ENCODE measurements around the gene FNDC10.
"Not testable (repeated sequence)": the region's sequence is repeated elsewhere in the genome, so short reads cannot be mapped to it uniquely, and the experiment has no call there.

The FNDC10 gene

DNA sequence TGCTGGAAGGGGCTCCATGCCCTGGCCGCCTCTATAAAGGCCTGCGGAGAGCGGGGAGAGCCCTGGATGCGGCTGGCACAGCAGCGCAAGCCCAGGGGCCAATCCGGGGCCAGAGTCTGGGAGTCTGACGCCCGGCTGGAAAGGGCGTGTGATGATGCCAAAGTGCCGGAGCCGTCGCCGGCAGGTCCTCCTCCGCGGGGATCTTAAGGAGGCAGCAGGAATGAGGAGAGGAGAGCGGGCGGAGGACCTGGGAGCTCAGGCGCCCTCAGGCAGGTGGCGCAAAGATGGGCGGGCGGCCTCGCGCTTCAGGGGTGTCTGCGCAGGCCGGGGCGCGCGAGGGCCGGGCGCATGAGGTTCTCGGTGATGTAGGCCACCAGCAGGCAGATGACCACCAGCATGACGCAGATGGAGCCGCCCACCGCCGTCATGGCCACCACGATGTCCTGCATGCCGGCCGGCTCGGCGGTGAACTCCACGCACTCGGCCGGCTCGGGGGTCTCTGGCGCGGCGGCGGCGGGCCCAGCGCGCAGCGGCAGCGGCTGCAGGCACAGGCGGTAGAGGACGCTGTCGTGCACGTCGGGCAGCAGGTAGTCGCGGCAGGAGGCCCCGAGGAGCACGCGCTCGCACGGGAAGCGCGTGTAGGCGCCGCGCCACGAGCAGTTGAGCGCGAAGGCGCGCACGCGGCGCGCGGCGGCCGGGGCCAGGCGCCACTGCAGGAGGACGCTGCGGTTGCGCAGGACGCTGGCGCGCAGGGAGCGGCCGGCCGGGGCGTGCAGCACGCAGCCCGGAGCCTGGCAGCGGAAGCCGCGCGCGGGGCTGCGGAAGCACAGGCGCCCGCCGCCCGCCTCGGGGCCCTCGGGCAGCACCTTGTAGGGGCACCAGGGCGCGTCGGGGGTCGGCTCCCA is 653 bp downstream of the FNDC10 start:
- peak in 8 of 51 donors; percentile 3 to 50 (median 22) for DNase-seq

GRCh38 chr1:1598720-1599029 is 1.3 kb downstream of the FNDC10 start:
- no peak for DNase-seq

GRCh38 chr1:1598051-1598719 is 1.8 kb downstream of the FNDC10 start:
- no peak for DNase-seq

DNA sequence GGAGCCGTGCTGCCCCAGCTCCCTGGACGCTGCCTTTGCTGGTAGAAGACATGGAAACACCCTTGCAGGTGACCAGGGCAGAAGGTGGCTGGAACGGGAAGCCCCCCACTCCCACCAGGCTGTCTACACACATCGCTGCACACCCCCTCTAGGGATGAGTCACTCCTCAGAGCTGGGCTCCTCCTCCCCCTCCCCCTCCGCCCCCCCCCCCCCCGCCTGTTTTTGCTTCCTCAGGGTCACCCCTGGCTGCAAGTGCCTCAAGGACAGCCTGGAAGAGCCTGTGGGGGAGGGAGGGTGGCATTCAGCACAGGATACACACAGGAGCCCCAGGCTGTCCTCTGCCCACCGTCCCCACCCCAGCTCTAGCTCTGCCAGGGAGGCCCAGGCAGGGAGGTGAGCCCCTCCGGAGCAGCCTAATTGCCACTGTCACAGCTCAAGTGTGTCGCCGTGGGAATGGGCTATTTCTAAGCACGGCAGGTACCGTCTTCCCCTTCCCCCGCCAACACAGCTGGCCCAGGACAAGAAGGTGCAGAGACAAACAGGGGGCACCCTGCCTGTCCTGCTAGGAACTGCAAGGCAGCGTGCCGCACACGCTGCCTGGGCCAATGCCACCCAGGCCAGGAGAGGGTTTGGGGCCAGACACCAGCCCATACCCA is 2.5 kb downstream of the FNDC10 start:
- no peak for DNase-seq

DNA sequence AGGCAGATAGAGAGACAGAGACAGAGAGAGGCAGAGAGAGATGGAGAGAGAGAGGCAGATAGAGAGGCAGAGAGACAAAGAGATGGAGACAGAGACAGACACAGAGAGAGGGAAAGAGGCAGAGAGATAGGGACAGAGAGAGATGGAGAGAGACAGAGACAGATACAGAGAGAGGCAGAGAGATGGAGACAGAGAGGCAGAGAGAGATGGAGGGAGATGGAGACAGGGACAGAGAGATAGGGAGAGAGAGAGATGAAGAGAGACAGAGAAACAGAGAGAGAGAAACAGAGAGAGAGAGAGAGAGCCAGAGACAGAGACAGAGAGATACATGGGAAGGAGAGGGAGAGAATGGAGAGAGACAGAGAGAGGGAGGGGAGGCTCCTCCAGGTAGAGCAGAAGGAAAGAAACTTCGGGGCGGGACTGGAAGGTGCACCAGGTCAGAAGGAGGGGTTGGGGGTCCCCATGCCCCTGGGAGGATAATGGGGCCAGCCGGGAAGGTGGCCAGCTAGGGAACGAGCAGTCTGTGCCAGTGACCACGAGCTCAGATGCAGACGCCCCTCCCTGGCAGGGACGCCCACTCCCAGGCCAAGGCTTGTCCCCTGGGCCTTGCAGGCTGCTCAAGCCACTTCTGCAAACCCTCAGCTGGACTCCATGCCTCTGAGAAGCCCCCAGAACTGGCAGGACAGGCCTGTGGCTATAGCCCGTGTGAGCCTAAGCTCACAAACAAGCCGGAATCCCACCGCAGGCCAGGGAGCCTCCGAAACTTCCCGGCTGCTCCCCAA is 3.3 kb downstream of the FNDC10 start:
- no peak for DNase-seq

DNA sequence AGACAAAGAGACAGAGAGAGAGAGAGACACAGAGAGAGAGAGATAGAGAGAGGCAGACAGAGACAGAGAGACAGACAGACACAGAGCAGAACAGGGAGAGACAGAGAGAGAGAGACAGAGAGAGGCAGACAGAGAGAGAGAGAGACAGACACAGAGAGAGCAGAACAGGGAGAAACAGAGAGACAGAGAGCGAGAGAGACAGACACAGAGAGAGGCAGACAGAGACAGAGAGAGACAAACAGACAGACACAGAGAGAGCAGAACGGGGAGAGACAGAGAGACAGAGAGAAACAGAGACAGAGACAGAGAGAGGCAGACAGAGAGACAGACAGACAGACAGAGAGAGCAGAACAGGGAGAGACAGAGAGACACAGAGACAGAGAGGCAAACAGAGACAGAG is 4.6 kb downstream of the FNDC10 start:
- DNase-seq, result not testable (repeated sequence)

GRCh38 chr1:1594602-1595260 is 5.2 kb downstream of the FNDC10 start:
- DNase-seq, result no peak

DNA sequence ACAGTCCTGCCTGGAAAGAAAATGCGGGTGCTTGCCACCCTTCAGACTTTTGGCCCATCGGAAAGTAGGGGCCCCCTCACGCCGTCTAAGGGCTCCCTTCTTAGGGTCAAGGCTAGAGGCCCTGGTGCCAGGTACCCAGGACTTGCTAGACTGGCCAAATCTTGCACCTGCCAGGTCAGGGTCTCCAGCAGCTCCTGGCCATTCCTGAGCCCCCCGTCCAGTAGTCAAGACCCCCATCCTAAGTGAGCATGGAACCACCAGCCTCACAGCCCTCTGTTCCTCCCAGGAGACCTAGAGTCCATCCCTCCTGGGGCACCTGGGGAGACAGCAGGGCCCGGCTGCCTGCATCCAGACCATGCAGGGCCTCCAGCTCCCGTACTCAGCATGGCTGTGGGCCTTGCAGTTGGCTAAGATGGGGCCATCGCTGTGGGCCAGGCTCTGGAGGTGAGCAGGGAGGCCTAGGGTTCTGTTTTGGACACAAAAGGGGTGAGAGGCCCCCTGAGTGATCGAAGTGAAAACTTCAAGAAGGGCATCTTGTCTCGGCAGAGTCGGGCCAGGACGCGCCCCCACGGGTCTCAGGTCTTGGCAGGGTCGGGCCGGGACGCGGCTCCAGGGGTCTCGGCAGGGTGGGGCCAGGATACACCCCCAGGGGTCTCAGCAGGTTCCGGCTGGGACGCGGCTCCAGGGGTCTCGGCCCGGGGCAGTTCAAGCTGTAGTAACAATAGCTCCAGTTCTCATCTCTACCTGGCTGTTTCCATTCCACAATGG is 5.9 kb downstream of the FNDC10 start:
- DNase-seq, result no peak

- no peak for DNase-seq
Measured at GRCh38 chr1:1591452-1591851, 8.5 kb downstream of the FNDC10 start.

DNA sequence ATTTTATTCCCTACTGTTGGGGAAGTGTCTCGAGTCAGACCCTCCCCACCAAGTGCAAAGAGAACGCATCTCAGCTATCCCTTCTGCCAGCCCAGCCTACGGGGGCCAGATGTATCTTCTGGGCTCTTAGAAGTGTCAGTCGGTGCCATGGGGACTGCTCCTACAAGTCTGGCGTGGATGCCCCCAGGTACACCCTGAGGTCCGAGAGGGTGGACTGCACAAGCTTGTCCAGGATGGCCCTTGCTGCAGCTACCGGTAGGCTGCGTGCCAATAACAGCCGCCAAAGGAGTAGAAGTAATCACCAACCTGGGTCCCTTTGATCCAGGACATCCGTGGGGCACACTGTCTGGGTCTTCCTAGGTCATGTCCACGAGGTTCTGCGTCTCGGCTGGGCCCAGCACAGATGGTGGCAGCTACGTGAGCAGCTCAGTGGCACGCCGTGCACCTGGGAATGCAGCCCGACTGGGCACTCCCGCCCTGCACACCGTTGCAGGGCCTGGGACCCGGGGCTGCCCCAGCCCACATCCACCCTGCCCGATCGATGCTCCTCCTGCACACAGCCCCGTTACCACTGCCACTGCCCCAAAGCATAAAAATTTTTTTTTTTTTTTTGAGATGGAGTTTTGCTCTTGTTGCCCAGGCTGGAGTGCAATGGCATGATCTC is 16.5 kb downstream of the FNDC10 start:
- DNase-seq, result no peak

DNA sequence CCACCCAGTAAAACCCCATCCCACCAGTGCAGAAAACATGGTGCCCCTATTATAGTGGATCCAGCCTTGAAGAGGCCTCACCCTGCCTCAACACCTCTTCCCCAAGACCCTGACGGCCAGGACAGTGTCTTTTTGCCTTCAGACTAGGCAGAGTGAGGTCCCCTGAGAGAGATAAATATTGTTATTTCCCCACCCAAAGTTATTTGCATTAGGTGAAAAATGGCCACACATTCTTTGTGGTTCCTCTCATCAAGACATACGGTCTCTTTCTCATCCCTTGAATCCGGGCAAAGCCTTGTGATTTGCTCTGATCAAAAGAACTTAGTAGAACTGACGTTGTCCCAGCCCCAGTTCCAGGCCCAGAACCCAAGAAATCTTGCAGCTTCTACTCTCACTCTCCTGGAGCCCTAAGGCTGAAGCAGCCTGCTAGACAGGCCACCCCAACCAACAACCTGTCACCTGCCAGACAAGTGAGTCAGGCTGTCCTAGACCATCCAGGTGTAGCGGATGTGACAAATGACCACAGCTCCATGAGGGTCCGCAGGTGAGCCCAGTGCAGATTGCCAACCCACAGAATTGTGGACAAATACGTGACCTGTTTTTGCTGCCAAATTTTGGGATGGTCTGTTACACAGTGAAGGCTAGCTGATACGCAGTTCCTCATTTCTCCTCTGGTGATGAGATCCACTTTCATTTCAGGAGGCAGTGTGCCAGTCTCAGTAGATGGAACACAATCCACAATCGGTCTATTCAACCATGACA is 17.2 kb downstream of the FNDC10 start:
- DNase-seq, result no peak

DNA sequence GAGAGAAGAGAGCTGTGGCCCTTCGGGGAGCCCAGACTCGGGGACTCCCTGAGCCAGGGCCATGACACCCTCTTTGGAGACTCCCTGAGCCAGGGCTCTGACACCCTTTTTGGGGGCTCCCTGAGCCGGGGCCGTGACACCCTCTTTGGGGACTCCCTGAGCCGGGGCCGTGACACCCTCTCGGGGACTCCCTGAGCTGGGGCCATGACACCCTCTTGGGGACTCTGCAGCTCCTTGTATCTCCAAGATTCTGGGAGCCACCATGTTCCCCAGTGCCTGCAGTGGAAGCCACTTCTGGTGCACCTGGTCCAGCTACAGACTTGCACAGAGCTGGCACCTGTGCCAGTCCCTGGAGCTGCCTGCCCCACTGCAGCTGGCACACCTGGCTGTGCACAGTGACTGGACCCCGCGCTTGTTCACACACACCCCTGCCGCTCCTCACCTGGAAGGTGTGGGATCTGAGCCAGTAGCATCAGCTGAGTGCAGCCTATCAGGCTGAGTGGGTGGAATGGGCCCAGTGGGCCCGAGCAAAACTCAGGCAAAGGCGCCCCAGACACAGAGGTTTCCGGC is 21.5 kb downstream of the FNDC10 start:
- no peak for DNase-seq

GRCh38 chr1:1577367-1578011 is 22.4 kb downstream of the FNDC10 start:
- DNase-seq, result no peak

DNA sequence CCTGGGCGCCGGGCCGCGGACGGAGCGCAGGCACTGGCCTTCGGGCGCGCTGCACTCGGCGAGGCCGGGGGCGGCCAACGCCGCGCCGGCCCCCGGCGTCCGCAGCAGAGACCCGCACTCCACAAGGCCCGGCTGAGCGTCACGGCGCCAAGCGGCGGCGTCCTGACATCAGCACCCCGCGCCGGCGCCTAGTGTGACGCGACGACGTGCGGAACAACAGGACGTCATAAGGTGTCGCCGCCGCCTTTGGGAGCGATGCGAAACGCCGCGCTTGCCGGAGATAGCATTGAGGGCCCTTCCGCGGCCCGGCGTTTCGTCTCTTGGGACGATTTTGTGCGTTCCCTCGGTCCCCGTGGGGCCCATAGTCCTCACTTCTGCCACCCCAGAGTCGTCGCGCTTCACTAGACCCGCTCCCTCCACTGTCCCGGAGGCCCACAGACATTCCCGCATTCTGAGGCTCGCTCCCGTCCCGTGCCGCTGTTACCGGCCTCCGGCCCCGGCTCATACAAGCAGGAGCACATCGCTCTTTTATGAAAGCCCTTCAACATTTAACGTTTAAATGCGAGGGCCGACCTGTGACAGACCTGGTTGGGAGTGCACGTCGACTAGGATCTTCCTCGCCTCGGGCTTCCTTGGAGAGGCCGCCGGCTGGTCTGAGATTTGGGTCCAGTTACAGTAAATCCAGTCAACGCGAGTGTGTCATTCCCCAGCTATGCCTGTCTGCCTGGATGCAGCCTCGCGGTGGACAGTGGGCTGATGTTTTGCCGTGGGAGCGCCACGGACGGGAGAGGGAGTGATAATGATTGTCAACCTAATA is 25.0 kb downstream of the FNDC10 start, which contains the start of gene SSU72:
Gene SSU72, minus strand, starts transcription at position 143 of the 817 bp plus-strand sequence. CDS start 306 bp downstream, outside the sequence.
- DNase-seq, result peak; percentile 38 to 90 (median 80)

DNA sequence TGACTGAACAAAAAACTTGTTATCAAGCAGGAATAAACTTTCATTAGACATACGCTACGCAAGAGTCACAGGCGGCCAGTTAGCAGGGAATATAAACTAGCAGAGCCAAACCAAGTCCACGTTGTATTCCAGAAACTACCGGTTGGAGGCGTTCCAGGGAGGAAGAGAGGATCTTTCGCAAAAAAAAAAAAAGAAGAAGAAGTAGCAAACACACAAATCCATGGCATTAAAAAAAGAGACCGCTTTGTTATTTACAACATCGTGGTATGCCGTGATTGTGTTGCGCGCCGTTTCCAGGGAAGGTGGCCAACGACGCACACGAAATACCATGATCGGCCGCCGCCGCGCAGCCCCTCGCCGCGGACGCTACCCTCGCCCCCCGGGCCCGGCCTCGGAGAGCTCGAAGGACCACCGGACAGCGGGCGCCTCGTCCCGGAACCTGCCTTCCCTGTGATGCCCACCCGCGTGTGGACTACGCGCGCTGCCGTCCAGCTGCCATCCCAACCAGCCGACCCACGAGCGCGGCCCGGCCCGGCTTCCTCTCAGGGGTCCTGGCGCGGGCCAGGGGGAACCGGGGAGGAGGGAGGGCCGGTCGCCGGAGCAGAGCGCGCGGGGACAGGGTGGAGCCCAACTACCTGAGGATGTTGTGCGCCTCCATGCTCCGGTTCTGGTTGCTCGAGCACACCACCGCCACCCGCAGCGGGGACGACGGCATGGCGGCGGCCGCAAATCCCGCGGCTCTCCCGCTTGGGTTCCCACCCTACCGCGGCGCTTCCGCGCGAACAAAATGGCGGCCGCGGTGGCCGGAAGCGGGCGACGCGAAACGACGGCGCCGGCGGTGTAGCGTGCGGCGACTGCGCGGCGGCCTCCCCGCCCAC is 25.9 kb downstream of the FNDC10 start:
- peak in 34 of 51 donors; percentile 44 to 89 (median 72) for DNase-seq

DNA sequence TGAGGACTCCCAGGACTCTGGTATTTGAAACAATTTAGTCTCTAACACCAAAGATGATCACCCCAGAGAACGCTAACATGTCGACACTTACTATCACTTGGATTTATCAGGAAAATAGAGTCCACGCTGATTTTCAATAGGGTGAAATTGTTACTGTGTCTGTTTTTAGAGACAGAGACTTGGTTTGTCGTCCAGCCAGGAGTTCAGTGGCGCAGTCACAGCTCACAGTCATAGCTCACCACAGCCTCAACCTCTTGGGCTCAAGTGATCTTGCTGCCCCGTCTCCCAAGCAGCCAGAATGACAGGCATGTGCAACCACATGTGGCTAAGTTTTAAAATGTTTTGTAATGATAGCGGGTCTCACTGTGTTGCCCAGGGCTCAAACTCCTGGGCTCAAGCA is 30.6 kb downstream of the FNDC10 start:
- DNase-seq, result no peak
